HEK293 (cell line): Measurements from ENCODE around the gene MYL12A.

ENCODE experiments used
- TRIM28 ChIP-seq: IDR thresholded peaks from 2 replicates; pipeline ENCODE4 v1.6.1; 2011; ENCODE audit warnings: low read length, control low read depth, borderline replicate concordance
- ZNF514 ChIP-seq: fragments of 450-650 bp; formaldehyde crosslinking; IDR thresholded peaks from 2 replicates; pipeline ENCODE4 v1.5.1; 2016; ENCODE audit warnings: missing biosample characterization, missing genetic modification characterization
- TF ChIP-seq, protein P1 (sequence below): fragments of 450-650 bp; formaldehyde crosslinking; IDR thresholded peaks from 2 replicates; pipeline ENCODE4 v1.5.1; 2016; ENCODE audit warnings: missing biosample characterization, missing genetic modification characterization

DNA sequence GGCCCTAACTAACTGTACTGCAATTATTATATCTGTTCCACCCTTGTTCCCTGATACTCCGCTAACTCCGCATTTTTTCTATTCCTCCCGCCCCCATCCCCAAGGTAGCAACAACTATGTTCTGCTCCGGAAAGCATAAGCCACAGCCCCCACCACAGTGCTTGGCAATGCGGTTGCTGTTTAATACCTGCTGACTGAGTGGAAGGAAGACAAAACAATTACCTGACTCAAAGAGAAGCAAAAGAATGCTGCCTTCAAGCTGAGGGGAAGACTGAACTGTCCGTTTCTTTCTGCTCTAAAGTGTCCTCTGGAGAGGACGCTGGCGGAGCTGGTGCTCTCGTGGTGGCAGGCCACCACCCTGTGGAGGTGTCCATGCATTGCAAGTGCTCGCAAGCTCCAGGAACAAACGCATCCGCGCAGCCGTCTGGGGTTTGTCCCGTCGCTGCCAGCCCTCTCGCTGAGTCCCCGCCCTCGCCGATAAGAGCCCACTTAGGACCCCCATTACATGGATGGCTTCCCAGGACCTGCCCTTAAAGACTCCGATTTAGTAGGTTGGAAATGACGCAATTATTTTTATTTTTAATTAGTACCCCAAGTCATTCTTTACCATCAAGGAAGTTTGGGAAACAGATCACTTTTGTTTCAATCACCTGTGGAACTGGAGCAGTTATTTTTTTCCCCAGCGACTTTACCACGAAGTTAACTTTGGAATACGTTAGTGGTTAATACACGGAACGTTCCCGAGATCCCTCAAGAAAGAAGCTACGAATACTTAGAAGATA, 1.6 kb upstream of the MYL12A start:
- TF ChIP-seq ZNF514 (tag by site-specific recombination) (no peak), TRIM28 (no peak)
- TF ChIP-seq, protein P1, sequence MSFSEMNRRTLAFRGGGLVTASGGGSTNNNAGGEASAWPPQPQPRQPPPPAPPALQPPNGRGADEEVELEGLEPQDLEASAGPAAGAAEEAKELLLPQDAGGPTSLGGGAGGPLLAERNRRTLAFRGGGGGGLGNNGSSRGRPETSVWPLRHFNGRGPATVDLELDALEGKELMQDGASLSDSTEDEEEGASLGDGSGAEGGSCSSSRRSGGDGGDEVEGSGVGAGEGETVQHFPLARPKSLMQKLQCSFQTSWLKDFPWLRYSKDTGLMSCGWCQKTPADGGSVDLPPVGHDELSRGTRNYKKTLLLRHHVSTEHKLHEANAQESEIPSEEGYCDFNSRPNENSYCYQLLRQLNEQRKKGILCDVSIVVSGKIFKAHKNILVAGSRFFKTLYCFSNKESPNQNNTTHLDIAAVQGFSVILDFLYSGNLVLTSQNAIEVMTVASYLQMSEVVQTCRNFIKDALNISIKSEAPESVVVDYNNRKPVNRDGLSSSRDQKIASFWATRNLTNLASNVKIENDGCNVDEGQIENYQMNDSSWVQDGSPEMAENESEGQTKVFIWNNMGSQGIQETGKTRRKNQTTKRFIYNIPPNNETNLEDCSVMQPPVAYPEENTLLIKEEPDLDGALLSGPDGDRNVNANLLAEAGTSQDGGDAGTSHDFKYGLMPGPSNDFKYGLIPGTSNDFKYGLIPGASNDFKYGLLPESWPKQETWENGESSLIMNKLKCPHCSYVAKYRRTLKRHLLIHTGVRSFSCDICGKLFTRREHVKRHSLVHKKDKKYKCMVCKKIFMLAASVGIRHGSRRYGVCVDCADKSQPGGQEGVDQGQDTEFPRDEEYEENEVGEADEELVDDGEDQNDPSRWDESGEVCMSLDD (tag by site-specific recombination): no peak
